HEK293 (cell line): ENCODE results near the gene AGO4.

Experiments used
- CTCF ChIA-PET: fragments of 350-600 bp; formaldehyde crosslinking; extraction: SDS; loops from one replicate; lab custom pipeline; 2021; ENCODE audit warnings: antibody characterized with exemption; lab: Yijun Ruan, JAX
- POLR2A ChIA-PET: fragments of 300-600 bp; formaldehyde crosslinking; extraction: SDS; loops from one replicate; lab custom pipeline; 2020; ENCODE audit warnings: antibody characterized with exemption, inconsistent platforms; lab: Yijun Ruan, JAX
- H3K27ac ChIP-seq: fragments of 200-500 bp; sonication (Bioruptor generic); 2 replicates; pipeline ENCODE4 v1.5.1; 2014; ENCODE audit warnings: low read depth, low read length, control low read depth, inconsistent platforms; ENCODE audit errors: extremely low read depth
- H3K36me3 ChIP-seq, 2 experiments: fragments of 200-500 bp in 1 of 2; sonication (Bioruptor generic) in 1 of 2; 1 replicate in 1 of 2; 2 replicates in 1 of 2; pipeline ENCODE4 v1.5.1; 2014 to 2017; ENCODE audit warnings: inconsistent platforms in 2 of 2, low read length in 2 of 2; ENCODE audit not compliant: control insufficient read depth in 2 of 2, insufficient read depth in 1 of 2
- H3K4me1 ChIP-seq: fragments of 200-500 bp; sonication (Bioruptor generic); 2 replicates; pipeline ENCODE4 v1.5.1; 2014; ENCODE audit warnings: mild to moderate bottlenecking, low read length, inconsistent platforms; ENCODE audit not compliant: control insufficient read depth, insufficient read depth
- H3K4me3 ChIP-seq: 2 replicates; pipeline ENCODE4 v1.5.1; 2011; ENCODE audit warnings: low read depth, mild to moderate bottlenecking, control low read depth, low read length, moderate library complexity
- H3K9me3 ChIP-seq: fragments of 200-500 bp; sonication (Bioruptor generic); 2 replicates; pipeline ENCODE4 v1.5.1; 2014; ENCODE audit warnings: low read depth, low read length, inconsistent platforms; ENCODE audit not compliant: control insufficient read depth, insufficient read depth
- ELK4 ChIP-seq: IDR thresholded peaks from 2 replicates; pipeline ENCODE4 v1.6.1; 2011; ENCODE audit warnings: mild to moderate bottlenecking, low read depth, low read length, borderline replicate concordance
- GLIS1 ChIP-seq: fragments of 450-650 bp; formaldehyde crosslinking; IDR thresholded peaks from 2 replicates; pipeline ENCODE4 v1.5.1; 2016; ENCODE audit warnings: missing biosample characterization, missing genetic modification characterization
- HOXC10 ChIP-seq: sonication (generic); formaldehyde crosslinking; IDR thresholded peaks from 2 replicates; pipeline ENCODE4 v1.8.1; 2023; ENCODE audit warnings: mild to moderate bottlenecking, missing genetic modification reagents
- PRDM1 ChIP-seq: fragments of 450-650 bp; formaldehyde crosslinking; IDR thresholded peaks from 2 replicates; pipeline ENCODE4; 2016; ENCODE audit warnings: missing biosample characterization, missing genetic modification characterization
- ZBTB21 ChIP-seq: fragments of 450-650 bp; formaldehyde crosslinking; IDR thresholded peaks from 2 replicates; pipeline ENCODE4 v1.5.1; 2017; ENCODE audit warnings: missing biosample characterization, missing genetic modification characterization
- ZFP69B ChIP-seq: fragments of 450-650 bp; formaldehyde crosslinking; IDR thresholded peaks from 2 replicates; pipeline ENCODE4 v1.5.1; 2016; ENCODE audit warnings: missing biosample characterization, missing genetic modification characterization
- ZNF155 ChIP-seq: fragments of 450-650 bp; formaldehyde crosslinking; IDR thresholded peaks from 2 replicates; pipeline ENCODE4 v1.5.1; 2016; ENCODE audit warnings: missing biosample characterization, missing genetic modification characterization
- ZNF248 ChIP-seq: fragments of 450-650 bp; formaldehyde crosslinking; IDR thresholded peaks from 2 replicates; pipeline ENCODE4 v1.5.1; 2017; ENCODE audit warnings: missing biosample characterization, missing genetic modification characterization
- ZNF354C ChIP-seq: fragments of 450-650 bp; formaldehyde crosslinking; IDR thresholded peaks from 2 replicates; pipeline ENCODE4 v1.5.1; 2016; ENCODE audit warnings: missing biosample characterization, missing genetic modification characterization, low read depth, borderline replicate concordance
- ZNF423 ChIP-seq: fragments of 450-650 bp; formaldehyde crosslinking; IDR thresholded peaks from 2 replicates; pipeline ENCODE4 v1.5.1; 2016; ENCODE audit warnings: missing biosample characterization, missing genetic modification characterization
- ZNF426 ChIP-seq: fragments of 450-650 bp; formaldehyde crosslinking; IDR thresholded peaks from 2 replicates; pipeline ENCODE4 v1.5.1; 2017; ENCODE audit warnings: missing biosample characterization, missing genetic modification characterization, mild to moderate bottlenecking, inconsistent platforms, moderate library complexity
- ZNF529 ChIP-seq: fragments of 450-650 bp; formaldehyde crosslinking; IDR thresholded peaks from 2 replicates; pipeline ENCODE4 v1.5.1; 2017; ENCODE audit warnings: missing genetic modification characterization, missing biosample characterization; ENCODE audit not compliant: insufficient replicate concordance
- ZNF747 ChIP-seq: fragments of 450-650 bp; formaldehyde crosslinking; IDR thresholded peaks from 2 replicates; pipeline ENCODE4 v1.5.1; 2016; ENCODE audit warnings: missing biosample characterization, missing genetic modification characterization
- ZNF785 ChIP-seq: fragments of 450-650 bp; formaldehyde crosslinking; IDR thresholded peaks from 2 replicates; pipeline ENCODE4 v1.5.1; 2016; ENCODE audit warnings: missing biosample characterization, missing genetic modification characterization
- TF ChIP-seq, protein P1 (sequence below): fragments of 450-650 bp; formaldehyde crosslinking; IDR thresholded peaks from 2 replicates; pipeline ENCODE4 v1.5.1; 2016; ENCODE audit warnings: missing biosample characterization, missing genetic modification characterization
- TF ChIP-seq, protein P2 (sequence below): fragments of 450-650 bp; formaldehyde crosslinking; IDR thresholded peaks from 2 replicates; pipeline ENCODE4 v1.5.1; 2016; ENCODE audit warnings: missing biosample characterization, missing genetic modification characterization
- TF ChIP-seq, protein P3 (sequence below): fragments of 450-650 bp; formaldehyde crosslinking; IDR thresholded peaks from 2 replicates; pipeline ENCODE4 v1.5.1; 2017; ENCODE audit warnings: missing biosample characterization, missing genetic modification characterization

AGO4 gene

GRCh38 chr1:35887508-35887907, 79.7 kb downstream of the AGO4 start:
- TF ChIP-seq PRDM1 (tag by site-specific recombination) = peak; percentile 41; the same call in 1 of the 2 replicates
- TF ChIP-seq ZNF354C (tag by site-specific recombination) = no peak
- Histone ChIP-seq H3K27ac (no peak overlapping the region), H3K4me3 (no peak overlapping the region), H3K4me1 (peaks cover 20% of the 10 kb centered on the region), H3K9me3 (no peaks in the 10 kb centered on the region), H3K36me3 (peaks cover 16 to 45% of the 10 kb centered on the region in 2 experiments)
- CTCF ChIA-PET = interaction anchor here (0.6 to 1.0 kb wide), 3 partner anchors 37 to 247 kb away, joined by 3 to 4 read pairs (median 3); no protein-coding TSS in a partner anchor
- POLR2A ChIA-PET = interaction anchor here (1.1 kb wide), 1 partner anchor 43 kb away, joined by 4 read pairs; the partner anchor contains the start of gene AGO3

DNA sequence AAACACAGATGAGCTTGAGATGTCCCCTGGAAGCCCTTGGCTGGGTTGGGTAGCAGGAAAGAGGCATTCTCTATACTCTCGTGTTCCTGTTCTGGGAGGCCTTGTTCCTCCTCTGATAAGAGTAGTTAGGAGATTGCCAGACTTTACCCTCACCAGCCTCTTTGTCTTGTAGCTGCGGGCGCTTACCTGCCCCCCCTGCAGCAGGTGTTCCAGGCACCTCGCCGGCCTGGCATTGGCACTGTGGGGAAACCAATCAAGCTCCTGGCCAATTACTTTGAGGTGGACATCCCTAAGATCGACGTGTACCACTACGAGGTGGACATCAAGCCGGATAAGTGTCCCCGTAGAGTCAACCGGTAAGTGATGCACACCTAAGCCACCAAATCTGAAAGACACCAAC, 80.4 kb downstream of the AGO4 start:
- no peak for TF ChIP-seq ZNF529 (tag by site-specific recombination)
- no peak for TF ChIP-seq ZNF248 (tag by site-specific recombination)
- TF ChIP-seq, protein P1, sequence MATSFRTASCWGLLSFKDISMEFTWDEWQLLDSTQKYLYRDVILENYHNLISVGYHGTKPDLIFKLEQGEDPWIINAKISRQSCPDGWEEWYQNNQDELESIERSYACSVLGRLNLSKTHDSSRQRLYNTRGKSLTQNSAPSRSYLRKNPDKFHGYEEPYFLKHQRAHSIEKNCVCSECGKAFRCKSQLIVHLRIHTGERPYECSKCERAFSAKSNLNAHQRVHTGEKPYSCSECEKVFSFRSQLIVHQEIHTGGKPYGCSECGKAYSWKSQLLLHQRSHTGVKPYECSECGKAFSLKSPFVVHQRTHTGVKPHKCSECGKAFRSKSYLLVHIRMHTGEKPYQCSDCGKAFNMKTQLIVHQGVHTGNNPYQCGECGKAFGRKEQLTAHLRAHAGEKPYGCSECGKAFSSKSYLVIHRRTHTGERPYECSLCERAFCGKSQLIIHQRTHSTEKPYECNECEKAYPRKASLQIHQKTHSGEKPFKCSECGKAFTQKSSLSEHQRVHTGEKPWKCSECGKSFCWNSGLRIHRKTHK = no peak
- TF ChIP-seq, protein P2, sequence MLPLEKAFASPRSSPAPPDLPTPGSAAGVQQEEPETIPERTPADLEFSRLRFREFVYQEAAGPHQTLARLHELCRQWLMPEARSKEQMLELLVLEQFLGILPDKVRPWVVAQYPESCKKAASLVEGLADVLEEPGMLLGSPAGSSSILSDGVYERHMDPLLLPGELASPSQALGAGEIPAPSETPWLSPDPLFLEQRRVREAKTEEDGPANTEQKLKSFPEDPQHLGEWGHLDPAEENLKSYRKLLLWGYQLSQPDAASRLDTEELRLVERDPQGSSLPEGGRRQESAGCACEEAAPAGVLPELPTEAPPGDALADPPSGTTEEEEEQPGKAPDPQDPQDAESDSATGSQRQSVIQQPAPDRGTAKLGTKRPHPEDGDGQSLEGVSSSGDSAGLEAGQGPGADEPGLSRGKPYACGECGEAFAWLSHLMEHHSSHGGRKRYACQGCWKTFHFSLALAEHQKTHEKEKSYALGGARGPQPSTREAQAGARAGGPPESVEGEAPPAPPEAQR (tag by site-specific recombination) = no peak
- no peak for TF ChIP-seq HOXC10
- no peak for TF ChIP-seq ZFP69B (tag by site-specific recombination)
- no peak for TF ChIP-seq ZNF426 (tag by site-specific recombination)
- TF ChIP-seq ZNF423 (tag by site-specific recombination) = no peak
- TF ChIP-seq, protein P3, sequence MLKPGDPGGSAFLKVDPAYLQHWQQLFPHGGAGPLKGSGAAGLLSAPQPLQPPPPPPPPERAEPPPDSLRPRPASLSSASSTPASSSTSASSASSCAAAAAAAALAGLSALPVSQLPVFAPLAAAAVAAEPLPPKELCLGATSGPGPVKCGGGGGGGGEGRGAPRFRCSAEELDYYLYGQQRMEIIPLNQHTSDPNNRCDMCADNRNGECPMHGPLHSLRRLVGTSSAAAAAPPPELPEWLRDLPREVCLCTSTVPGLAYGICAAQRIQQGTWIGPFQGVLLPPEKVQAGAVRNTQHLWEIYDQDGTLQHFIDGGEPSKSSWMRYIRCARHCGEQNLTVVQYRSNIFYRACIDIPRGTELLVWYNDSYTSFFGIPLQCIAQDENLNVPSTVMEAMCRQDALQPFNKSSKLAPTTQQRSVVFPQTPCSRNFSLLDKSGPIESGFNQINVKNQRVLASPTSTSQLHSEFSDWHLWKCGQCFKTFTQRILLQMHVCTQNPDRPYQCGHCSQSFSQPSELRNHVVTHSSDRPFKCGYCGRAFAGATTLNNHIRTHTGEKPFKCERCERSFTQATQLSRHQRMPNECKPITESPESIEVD (tag by site-specific recombination) = no peak
- no peak for TF ChIP-seq ZNF155
- TF ChIP-seq ZNF785 (tag by site-specific recombination) = no peak
- TF ChIP-seq ZNF747 (tag by site-specific recombination) = no peak
- no peak for TF ChIP-seq ZBTB21
- no peak for TF ChIP-seq GLIS1 (tag by site-specific recombination)
- TF ChIP-seq ELK4 = no peak
- no peaks in the 10 kb centered on the region for H3K9me3 ChIP-seq
- peaks cover 20% of the 10 kb centered on the region for H3K4me1 ChIP-seq
- H3K36me3 ChIP-seq = peaks cover 16 to 53% of the 10 kb centered on the region in 2 experiments
- no peak overlapping the region for H3K27ac ChIP-seq
- POLR2A ChIA-PET = interaction anchor here (0.6 kb wide), 1 partner anchor 524 kb away, joined by 6 read pairs; no protein-coding TSS in a partner anchor
- CTCF ChIA-PET = interaction anchor here (0.6 to 0.9 kb wide), 3 partner anchors 38 to 246 kb away, joined by 3 read pairs; no protein-coding TSS in a partner anchor
- no peak overlapping the region for H3K4me3 ChIP-seq
